Nephron (organoid): Measurements from ENCODE around the gene ROPN1L.

ENCODE experiments used
- H3K27ac Mint-ChIP-seq, 3 experiments: 2 replicates each; pipeline ENCODE4 v1.8.0; 2020; ENCODE audit warnings: mixed read lengths in 3 of 3, mild to moderate bottlenecking in 2 of 3, moderate library complexity in 1 of 3
- H3K27me3 Mint-ChIP-seq: 2 replicates; pipeline ENCODE4 v1.8.0; 2021; ENCODE audit warnings: low read depth, mild to moderate bottlenecking, moderate library complexity, mixed read lengths
- H3K36me3 Mint-ChIP-seq: 2 replicates; pipeline ENCODE4 v1.8.0; 2020; ENCODE audit warnings: low read depth, mixed read lengths
- H3K4me1 Mint-ChIP-seq: 2 replicates; pipeline ENCODE4 v1.8.0; 2020; ENCODE audit warnings: mixed read lengths
- H3K4me3 Mint-ChIP-seq, 3 experiments: 2 replicates each; pipeline ENCODE4 v1.8.0; 2020; ENCODE audit warnings: mild to moderate bottlenecking in 3 of 3, mixed read lengths in 3 of 3, moderate library complexity in 2 of 3
- H3K9me3 Mint-ChIP-seq: 2 replicates; pipeline ENCODE4 v1.8.0; 2020; ENCODE audit warnings: mixed read lengths
- TF ChIP-seq, protein P1 (sequence below), 3 experiments: fragments of 200-600 bp; sonication (generic); IDR thresholded peaks; one replicate each; pipeline ENCODE4 v1.5.0; 2021; ENCODE audit warnings: antibody characterized with exemption in 3 of 3; ENCODE audit not compliant: unreplicated experiment in 3 of 3

The ROPN1L gene

DNA sequence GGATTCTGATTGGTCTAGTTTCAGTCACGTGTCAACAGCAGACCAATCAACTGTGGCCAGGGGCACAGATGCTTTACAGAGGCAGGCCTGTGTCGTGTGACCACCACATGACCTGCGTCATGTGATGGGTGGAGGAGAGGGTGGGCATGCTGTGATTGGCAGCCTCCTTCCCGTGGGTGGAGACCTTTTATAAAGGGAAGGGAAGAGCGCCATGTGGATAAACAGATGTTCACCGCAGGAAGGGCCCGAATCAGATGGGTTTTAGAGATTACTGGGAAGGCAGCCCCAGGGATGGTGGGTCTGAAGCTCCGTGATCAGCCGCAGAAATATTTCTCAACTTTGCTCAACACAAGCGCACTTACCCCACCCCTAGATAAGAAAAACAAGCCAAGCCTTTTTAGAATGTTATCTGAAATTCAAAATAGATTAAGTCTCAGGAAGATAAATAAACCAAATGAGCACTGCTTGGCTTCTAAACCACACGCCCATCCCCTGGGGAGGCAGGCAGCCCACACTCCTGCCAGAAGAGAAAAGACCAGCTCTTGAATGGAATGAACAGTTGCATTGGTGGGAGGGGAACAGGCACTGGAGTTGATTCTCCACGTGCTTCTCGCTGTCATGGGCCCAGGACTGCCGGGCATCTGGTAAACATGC is 43.6 kb downstream of the ROPN1L start:
- peaks cover 4% of the 10 kb centered on the region for H3K9me3 Mint-ChIP-seq
- H3K27me3 Mint-ChIP-seq: peaks cover 16% of the 10 kb centered on the region
- TF ChIP-seq, protein P1, sequence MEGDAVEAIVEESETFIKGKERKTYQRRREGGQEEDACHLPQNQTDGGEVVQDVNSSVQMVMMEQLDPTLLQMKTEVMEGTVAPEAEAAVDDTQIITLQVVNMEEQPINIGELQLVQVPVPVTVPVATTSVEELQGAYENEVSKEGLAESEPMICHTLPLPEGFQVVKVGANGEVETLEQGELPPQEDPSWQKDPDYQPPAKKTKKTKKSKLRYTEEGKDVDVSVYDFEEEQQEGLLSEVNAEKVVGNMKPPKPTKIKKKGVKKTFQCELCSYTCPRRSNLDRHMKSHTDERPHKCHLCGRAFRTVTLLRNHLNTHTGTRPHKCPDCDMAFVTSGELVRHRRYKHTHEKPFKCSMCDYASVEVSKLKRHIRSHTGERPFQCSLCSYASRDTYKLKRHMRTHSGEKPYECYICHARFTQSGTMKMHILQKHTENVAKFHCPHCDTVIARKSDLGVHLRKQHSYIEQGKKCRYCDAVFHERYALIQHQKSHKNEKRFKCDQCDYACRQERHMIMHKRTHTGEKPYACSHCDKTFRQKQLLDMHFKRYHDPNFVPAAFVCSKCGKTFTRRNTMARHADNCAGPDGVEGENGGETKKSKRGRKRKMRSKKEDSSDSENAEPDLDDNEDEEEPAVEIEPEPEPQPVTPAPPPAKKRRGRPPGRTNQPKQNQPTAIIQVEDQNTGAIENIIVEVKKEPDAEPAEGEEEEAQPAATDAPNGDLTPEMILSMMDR (IDR thresholded peaks at IDR 0.05; ENCODE audit: unreplicated experiment in 3 of 3): no peak
- H3K27ac Mint-ChIP-seq: peak overlapping the region in 2 of 3 experiments; percentile 17 to 56
- H3K4me3 Mint-ChIP-seq: no peak overlapping the region
- peaks cover 40% of the 10 kb centered on the region for H3K4me1 Mint-ChIP-seq
- no peaks in the 10 kb centered on the region for H3K36me3 Mint-ChIP-seq

DNA sequence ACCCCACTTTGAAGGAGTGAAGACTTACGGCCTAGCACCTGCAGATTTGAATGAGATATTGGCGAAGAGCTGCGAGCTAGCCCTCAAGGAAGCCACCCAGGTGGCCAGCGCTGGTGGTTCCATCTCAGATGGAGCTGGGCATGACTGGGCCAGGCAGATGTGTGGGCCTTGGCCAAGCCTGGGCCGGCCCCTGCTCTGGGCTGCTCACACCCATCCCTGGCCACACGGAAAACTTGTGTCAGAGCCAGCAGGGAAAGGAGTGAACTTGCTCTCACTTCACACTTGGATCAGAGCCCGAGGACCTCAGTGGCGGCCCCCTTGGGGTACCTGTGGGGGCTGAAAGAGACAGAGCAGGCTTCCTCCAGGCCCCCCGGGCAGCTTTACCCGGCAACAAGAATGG is 44.2 kb downstream of the ROPN1L start:
- Mint-ChIP-seq H3K27ac (no peak overlapping the region), H3K36me3 (no peaks in the 10 kb centered on the region), H3K4me3 (no peak overlapping the region), H3K9me3 (peaks cover 1% of the 10 kb centered on the region), H3K4me1 (peaks cover 33% of the 10 kb centered on the region), H3K27me3 (peaks cover 12% of the 10 kb centered on the region)
- TF ChIP-seq, protein P1 (IDR thresholded peaks at IDR 0.05; ENCODE audit: unreplicated experiment in 3 of 3): no peak

DNA sequence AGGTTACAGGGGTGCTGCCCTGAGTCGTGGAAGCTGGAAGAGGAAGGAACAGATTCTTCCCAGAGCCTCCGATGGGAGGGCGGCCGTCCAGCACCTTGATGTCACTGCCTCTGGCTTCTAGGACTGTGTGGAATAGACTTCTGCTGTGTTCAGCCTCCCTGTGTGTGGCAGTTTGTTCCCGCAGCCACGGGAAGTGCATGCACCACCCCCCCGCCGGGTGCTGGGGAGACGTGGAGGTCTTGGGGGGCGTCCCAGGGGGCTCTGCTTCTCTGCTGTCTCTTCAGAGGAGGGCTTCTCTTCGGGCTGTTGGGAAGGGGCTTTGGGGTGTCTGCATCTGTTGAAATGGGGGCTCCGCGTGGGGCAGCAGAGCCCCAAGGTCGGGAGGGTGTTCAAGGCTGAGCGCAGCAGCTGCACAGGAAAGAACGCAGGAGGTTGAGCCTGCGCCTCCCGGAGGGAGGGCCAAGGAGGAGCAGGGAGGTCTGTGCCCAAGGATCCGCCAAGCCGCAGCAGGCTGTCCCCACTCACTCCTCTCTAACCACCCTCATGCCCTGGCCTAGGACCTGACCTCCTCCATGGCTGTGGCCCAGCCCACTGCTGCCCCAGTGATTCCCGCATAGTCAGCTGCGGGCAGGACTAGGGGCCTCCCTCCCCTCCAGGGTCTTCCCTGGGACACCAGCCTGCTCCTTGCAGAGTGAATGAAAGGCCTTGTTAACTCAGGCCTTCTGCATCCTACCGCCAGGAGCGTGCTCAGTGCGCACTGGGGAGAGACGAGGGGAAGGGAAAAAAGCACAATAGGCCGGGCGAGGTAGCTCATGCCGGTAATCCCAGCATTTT is 45.0 kb downstream of the ROPN1L start:
- peaks cover 19% of the 10 kb centered on the region for H3K27me3 Mint-ChIP-seq
- H3K9me3 Mint-ChIP-seq: no peaks in the 10 kb centered on the region
- H3K27ac Mint-ChIP-seq: no peak overlapping the region

DNA sequence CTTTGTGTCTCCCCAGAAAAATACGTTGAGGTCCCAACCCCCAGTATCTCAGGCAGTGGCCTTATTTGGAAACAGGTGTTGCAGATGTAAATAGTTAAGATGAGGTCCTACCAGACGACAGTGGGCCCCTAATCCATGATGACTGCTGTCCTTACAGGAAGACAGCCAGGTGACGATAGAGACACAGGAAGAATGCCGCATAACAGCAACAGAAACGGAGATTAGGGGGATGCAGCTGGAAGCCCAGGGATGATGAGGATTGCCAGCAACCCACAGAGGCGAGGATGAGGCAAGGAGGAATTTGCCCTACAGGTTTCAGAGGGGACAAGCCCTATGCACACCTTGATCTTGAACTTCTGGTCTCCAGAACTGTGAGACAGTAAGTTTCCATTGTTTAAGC is 46.5 kb downstream of the ROPN1L start:
- H3K4me3 Mint-ChIP-seq: no peak overlapping the region
- no peaks in the 10 kb centered on the region for H3K9me3 Mint-ChIP-seq
- no peak overlapping the region for H3K27ac Mint-ChIP-seq
- H3K36me3 Mint-ChIP-seq: no peaks in the 10 kb centered on the region
- H3K27me3 Mint-ChIP-seq: peaks cover 29% of the 10 kb centered on the region
- peaks cover 22% of the 10 kb centered on the region for H3K4me1 Mint-ChIP-seq
- TF ChIP-seq, protein P1 (IDR thresholded peaks at IDR 0.05; ENCODE audit: unreplicated experiment in 3 of 3): no peak

More for the DNA sequence above, 45.0 kb downstream of the ROPN1L start:
- TF ChIP-seq, protein P1 (IDR thresholded peaks at IDR 0.05; ENCODE audit: unreplicated experiment in 3 of 3): no peak
- H3K4me3 Mint-ChIP-seq: no peak overlapping the region
- no peaks in the 10 kb centered on the region for H3K36me3 Mint-ChIP-seq
- peaks cover 30% of the 10 kb centered on the region for H3K4me1 Mint-ChIP-seq

DNA sequence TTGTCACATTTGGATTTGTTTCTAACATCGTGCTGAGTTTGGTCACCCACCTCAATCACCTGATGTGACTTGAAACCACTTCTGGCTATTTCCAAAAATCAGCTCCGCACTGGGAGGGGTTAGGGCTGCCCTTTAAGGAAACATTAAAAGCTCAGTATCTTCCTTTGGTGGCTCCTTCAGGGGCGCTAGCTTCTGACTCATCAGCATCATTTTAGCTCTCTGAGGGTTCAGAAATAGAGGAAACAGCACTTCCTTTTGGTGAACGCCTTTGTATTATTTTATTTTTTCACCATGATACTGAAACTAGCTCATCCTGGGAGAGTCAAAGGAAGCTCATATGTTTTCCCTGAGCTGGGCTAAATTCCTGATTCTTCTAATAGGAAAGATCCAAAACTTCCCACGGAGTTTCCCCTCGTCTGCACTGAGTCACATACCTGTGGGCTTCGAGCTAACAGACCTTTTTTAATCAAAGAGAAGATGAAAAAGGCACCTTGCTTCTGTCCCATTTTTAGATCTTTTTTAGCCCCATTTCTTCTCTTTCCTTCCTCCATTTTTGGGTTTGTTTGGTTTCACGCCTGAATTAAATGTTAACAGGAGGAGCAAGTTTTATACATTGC is 48.2 kb downstream of the ROPN1L start:
- Mint-ChIP-seq H3K4me3 (no peak overlapping the region), H3K27me3 (peaks cover 23% of the 10 kb centered on the region), H3K4me1 (peaks cover 6% of the 10 kb centered on the region), H3K27ac (no peak overlapping the region), H3K36me3 (peaks cover 4% of the 10 kb centered on the region), H3K9me3 (peaks cover 12% of the 10 kb centered on the region)
- TF ChIP-seq, protein P1 (IDR thresholded peaks at IDR 0.05; ENCODE audit: unreplicated experiment in 3 of 3): no peak
